Measurements from ENCODE around the gene CCNJL.
"Not testable (repeated sequence)": the region's sequence is repeated elsewhere in the genome, so short reads cannot be mapped to it uniquely, and the experiment has no call there.

The CCNJL gene

GRCh38 chr5:160260881-160261815, 51.2 kb downstream of the CCNJL start:
- DNase-seq (ENCODE audit: low read depth in 2 of 2) = no peak

GRCh38 chr5:160260006-160260775, 52.2 kb downstream of the CCNJL start:
- no peak for DNase-seq (ENCODE audit: low read depth in 2 of 2)

- DNase-seq (ENCODE audit: low read depth in 2 of 2) = no peak
Measured at GRCh38 chr5:160259341-160259740, 53.0 kb downstream of the CCNJL start.

GRCh38 chr5:160254706-160255105, 57.7 kb downstream of the CCNJL start:
- DNase-seq (ENCODE audit: low read depth in 2 of 2) = no peak

GRCh38 chr5:160253441-160253840, 58.9 kb downstream of the CCNJL start:
- DNase-seq (ENCODE audit: low read depth in 2 of 2) = no peak

GRCh38 chr5:160252916-160253315, 59.4 kb downstream of the CCNJL start:
- DNase-seq (ENCODE audit: low read depth in 2 of 2) = no peak

- DNase-seq (ENCODE audit: low read depth in 2 of 2) = no peak
Measured at GRCh38 chr5:160251406-160252155, 60.8 kb downstream of the CCNJL start.

GRCh38 chr5:160250826-160251225, 61.5 kb downstream of the CCNJL start:
- DNase-seq (ENCODE audit: low read depth in 2 of 2) = no peak

GRCh38 chr5:160250226-160250625, 62.1 kb downstream of the CCNJL start:
- no peak for DNase-seq (ENCODE audit: low read depth in 2 of 2)

GRCh38 chr5:160249570-160249969, 62.8 kb downstream of the CCNJL start:
- not testable (repeated sequence) for DNase-seq (ENCODE audit: low read depth in 2 of 2)

- DNase-seq (ENCODE audit: low read depth in 2 of 2) = no peak
Measured at GRCh38 chr5:160245506-160246086, 66.8 kb downstream of the CCNJL start.

- no peak for DNase-seq (ENCODE audit: low read depth in 2 of 2)
Measured at GRCh38 chr5:160242145-160242544, 70.2 kb downstream of the CCNJL start.

- no peak for DNase-seq (ENCODE audit: low read depth in 2 of 2)
Measured at GRCh38 chr5:160240350-160240749, 72.0 kb downstream of the CCNJL start.

GRCh38 chr5:160237571-160238093, 74.7 kb downstream of the CCNJL start:
- DNase-seq (ENCODE audit: low read depth in 2 of 2) = no peak

GRCh38 chr5:160235731-160236130, 76.6 kb downstream of the CCNJL start:
- no peak for DNase-seq (ENCODE audit: low read depth in 2 of 2)

- DNase-seq (ENCODE audit: low read depth in 2 of 2) = no peak
Measured at GRCh38 chr5:160233215-160233614, 79.1 kb downstream of the CCNJL start.

GRCh38 chr5:160231783-160232342, 80.5 kb downstream of the CCNJL start:
- no peak for DNase-seq (ENCODE audit: low read depth in 2 of 2)

- no peak for DNase-seq (ENCODE audit: low read depth in 2 of 2)
Measured at GRCh38 chr5:160230686-160231527, 81.5 kb downstream of the CCNJL start.

- DNase-seq (ENCODE audit: low read depth in 2 of 2) = no peak
Measured at GRCh38 chr5:160229190-160229742, 83.1 kb downstream of the CCNJL start, which contains the start of gene FABP6. FABP6 (plus strand) TSS chr5:160229506; CDS start chr5:160229558, 52 bp downstream.

GRCh38 chr5:160227012-160227411, 85.4 kb downstream of the CCNJL start:
- DNase-seq (ENCODE audit: low read depth in 2 of 2) = no peak
